ENCODE results near the gene TXNRD3. TPM values are rescaled to one million over a fixed set of nuclear protein-coding genes. Genes with fewer than 3 reads are reported as not detected.

The TXNRD3 gene
- total RNA-seq, 1 experiment from 2014 or later, result 6.9 TPM

DNA sequence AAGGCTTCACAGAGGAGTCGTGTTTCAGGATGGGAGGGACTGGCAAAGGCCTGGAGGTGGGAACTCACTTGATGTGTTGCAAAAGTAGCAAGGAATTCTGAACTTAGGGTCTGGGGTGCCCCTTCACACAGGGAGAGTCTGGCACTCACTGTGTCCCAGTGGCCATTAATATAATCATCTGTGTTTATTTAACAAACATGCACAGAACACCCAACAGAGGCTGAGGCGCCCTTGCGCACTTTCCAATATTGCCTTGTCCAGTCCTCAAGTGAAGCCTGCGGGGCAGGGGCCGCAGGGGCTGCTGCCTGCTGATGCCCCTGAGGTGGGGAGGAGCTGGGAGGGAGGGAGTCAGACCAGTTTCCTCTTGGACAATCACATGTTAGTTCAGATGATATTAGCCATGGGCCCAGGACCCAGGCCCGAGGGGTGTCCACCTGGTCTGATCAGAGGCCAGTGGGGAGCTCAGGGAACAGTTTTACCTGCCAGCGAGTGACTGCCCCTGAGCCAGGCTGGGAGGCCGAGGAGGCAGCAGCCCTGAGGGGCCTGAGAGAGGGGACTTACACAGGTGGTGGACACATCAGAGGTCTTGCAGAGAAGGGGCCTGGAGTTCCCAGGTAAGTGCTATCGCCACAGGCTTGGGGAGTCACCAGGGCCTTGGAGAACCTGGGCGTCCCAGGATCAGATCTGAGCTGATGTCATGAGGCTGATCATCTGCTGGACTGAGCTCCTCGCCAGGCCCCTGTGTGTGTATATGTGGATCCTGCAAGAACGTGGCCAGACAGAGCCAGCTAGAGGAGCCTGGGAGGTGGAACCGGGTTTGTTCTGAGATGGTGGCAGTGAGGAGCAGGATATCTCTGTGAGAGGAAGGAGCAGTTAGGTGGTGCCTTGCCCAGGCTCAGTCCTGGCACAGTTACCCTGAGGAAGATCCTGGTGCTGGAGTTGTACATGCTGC, 13.8 kb upstream of the TXNRD3 start (continued):
- TF ChIP-seq, protein P1, sequence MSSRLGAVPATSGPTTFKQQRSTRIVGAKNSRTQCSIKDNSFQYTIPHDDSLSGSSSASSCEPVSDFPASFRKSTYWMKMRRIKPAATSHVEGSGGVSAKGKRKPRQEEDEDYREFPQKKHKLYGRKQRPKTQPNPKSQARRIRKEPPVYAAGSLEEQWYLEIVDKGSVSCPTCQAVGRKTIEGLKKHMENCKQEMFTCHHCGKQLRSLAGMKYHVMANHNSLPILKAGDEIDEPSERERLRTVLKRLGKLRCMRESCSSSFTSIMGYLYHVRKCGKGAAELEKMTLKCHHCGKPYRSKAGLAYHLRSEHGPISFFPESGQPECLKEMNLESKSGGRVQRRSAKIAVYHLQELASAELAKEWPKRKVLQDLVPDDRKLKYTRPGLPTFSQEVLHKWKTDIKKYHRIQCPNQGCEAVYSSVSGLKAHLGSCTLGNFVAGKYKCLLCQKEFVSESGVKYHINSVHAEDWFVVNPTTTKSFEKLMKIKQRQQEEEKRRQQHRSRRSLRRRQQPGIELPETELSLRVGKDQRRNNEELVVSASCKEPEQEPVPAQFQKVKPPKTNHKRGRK (CRISPR knock-in tag; IDR thresholded peaks at IDR 0.05; ENCODE audit: borderline replicate concordance), result no peak
- TF ChIP-seq KAT7 (CRISPR knock-in tag; IDR thresholded peaks at IDR 0.05; ENCODE audit: borderline replicate concordance) (no peak), FOXP1 (CRISPR knock-in tag; IDR thresholded peaks at IDR 0.05; ENCODE audit: borderline replicate concordance) (no peak), OVOL2 (CRISPR knock-in tag; IDR thresholded peaks at IDR 0.05; ENCODE audit: borderline replicate concordance) (no peak), TEAD1 (CRISPR knock-in tag; IDR thresholded peaks at IDR 0.05) (no peak), PRRX2 (CRISPR knock-in tag; IDR thresholded peaks at IDR 0.05) (no peak)
- TF ChIP-seq, protein P2, sequence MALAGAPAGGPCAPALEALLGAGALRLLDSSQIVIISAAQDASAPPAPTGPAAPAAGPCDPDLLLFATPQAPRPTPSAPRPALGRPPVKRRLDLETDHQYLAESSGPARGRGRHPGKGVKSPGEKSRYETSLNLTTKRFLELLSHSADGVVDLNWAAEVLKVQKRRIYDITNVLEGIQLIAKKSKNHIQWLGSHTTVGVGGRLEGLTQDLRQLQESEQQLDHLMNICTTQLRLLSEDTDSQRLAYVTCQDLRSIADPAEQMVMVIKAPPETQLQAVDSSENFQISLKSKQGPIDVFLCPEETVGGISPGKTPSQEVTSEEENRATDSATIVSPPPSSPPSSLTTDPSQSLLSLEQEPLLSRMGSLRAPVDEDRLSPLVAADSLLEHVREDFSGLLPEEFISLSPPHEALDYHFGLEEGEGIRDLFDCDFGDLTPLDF (CRISPR knock-in tag; IDR thresholded peaks at IDR 0.05), result no peak
- TF ChIP-seq, protein P3, sequence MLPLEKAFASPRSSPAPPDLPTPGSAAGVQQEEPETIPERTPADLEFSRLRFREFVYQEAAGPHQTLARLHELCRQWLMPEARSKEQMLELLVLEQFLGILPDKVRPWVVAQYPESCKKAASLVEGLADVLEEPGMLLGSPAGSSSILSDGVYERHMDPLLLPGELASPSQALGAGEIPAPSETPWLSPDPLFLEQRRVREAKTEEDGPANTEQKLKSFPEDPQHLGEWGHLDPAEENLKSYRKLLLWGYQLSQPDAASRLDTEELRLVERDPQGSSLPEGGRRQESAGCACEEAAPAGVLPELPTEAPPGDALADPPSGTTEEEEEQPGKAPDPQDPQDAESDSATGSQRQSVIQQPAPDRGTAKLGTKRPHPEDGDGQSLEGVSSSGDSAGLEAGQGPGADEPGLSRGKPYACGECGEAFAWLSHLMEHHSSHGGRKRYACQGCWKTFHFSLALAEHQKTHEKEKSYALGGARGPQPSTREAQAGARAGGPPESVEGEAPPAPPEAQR (CRISPR knock-in tag; IDR thresholded peaks at IDR 0.05), result no peak

DNA sequence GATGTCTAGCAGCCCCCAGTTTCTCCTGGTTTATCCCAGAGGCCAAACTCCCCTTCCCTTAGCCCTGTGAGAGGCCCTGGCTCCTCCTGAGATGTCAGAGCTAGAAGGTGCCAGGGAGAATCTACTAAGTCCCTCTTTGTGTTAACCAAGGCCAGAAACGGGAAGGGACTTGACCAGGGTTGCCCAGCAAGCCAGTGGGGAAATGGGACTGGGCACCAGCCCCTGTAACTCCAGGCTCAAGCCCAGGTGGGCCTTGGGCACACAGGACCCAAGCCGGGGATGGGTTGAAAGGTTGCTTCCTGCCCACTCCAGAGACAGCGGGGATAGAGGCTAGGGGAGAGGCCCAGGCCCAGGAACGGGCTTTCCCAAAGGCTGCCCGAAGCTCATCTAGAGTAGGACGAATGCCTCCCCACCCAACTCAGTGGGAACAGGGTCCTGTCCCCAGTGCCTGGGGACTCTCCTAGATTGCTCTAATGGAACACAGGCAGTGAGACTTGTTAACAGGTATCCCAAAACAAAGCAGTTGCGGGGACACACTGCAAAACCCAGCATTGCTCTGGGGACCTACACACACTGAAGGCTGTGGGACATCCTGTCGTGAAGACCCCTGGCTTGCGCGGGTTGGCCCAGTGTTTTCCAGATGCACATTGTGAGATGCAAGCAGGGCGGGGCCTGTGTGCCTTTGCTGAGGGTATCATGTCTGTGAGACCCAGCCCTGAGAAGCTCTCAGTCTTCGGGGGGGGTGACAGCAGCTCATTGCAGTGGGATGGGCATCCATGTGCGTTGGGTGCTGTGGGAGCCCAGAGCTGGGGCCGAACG, 12.9 kb upstream of the TXNRD3 start:
- POLR2A ChIA-PET, result no interaction called here
- no peak overlapping the region for H3K27ac Mint-ChIP-seq
- H3K4me1 Mint-ChIP-seq, result peaks cover 6% of the 10 kb centered on the region
- ATAC-seq (no peak), DNase-seq (ENCODE audit: low spot score) (no peak)
- TF ChIP-seq, protein P4, sequence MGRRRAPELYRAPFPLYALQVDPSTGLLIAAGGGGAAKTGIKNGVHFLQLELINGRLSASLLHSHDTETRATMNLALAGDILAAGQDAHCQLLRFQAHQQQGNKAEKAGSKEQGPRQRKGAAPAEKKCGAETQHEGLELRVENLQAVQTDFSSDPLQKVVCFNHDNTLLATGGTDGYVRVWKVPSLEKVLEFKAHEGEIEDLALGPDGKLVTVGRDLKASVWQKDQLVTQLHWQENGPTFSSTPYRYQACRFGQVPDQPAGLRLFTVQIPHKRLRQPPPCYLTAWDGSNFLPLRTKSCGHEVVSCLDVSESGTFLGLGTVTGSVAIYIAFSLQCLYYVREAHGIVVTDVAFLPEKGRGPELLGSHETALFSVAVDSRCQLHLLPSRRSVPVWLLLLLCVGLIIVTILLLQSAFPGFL (CRISPR knock-in tag; IDR thresholded peaks at IDR 0.05; ENCODE audit: borderline replicate concordance), result no peak
- TF ChIP-seq SOX15 (CRISPR knock-in tag; IDR thresholded peaks at IDR 0.05) (no peak), ZNF219 (CRISPR knock-in tag; IDR thresholded peaks at IDR 0.05; ENCODE audit: borderline replicate concordance) (no peak), GTF2I (CRISPR knock-in tag; conservative IDR thresholded peaks at IDR 0.05) (no peak)
- TF ChIP-seq, protein P1 (CRISPR knock-in tag; IDR thresholded peaks at IDR 0.05; ENCODE audit: borderline replicate concordance), result no peak
- TF ChIP-seq, protein P5, sequence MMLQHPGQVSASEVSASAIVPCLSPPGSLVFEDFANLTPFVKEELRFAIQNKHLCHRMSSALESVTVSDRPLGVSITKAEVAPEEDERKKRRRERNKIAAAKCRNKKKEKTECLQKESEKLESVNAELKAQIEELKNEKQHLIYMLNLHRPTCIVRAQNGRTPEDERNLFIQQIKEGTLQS (CRISPR knock-in tag; conservative IDR thresholded peaks at IDR 0.05), result no peak
- no peak overlapping the region for H3K4me3 Mint-ChIP-seq
- no peaks in the 10 kb centered on the region for H3K9me3 Mint-ChIP-seq
- H3K27me3 Mint-ChIP-seq (ENCODE audit: low read depth), result no peaks in the 10 kb centered on the region
- CTCF ChIA-PET, result interaction anchor here (1.6 kb wide), 1 partner anchor 8 kb away, joined by 5 read pairs; no protein-coding TSS in a partner anchor
- no peaks in the 10 kb centered on the region for H3K36me3 Mint-ChIP-seq

Data from WTC11 (cell line).